K562 (cell line): ENCODE results near the gene FUT8. TPM values are rescaled to one million over a fixed set of nuclear protein-coding genes. Genes with fewer than 3 reads are reported as not detected.

Experiments used
- ATAC-seq: fragments of 200-7000 bp; cut with Tn5 transposase; 3 replicates; pipeline ENCODE4 v1.9.1; 2020; ENCODE audit warnings: moderate library complexity
- BruUV-seq: library from RNA; stranded (reverse); fragments of 400-500 nt; replicated peaks from 2 replicates; lab custom pipeline; 2021; lab: Mats Ljungman, UMichigan
- CTCF ChIA-PET: fragments of 300-600 bp; formaldehyde crosslinking; extraction: SDS; loops from one replicate; lab custom pipeline; 2021; ENCODE audit warnings: low intra/inter-chr PET ratio; lab: Yijun Ruan, JAX
- POLR2A ChIA-PET: fragments of 300-600, 350-650 bp; sonication (Branson Sonifier 250); formaldehyde crosslinking; extraction: SDS; loops from one replicate; lab custom pipeline; 2021; ENCODE audit warnings: antibody characterized with exemption, inconsistent platforms; lab: Yijun Ruan, JAX
- DNase-seq, 4 experiments: peaks; one replicate each; pipeline versions ENCODE4 v3.0.0 to v3.0.0-alpha.2; 2011 to 2018; ENCODE audit warnings: low spot score in 3 of 4, mixed read lengths in 3 of 4; ENCODE audit errors: extremely low read depth in 1 of 4
- FAIRE-seq: peaks from 2 replicates; lab custom pipeline; 2011; peaks lifted over from hg19 to GRCh38; lab: Jason Lieb, UNC
- H2AFZ ChIP-seq: 2 replicates; pipeline ENCODE4 v1.6.0; 2011; ENCODE audit warnings: low read depth, low read length, control low read depth, inconsistent platforms
- H3K27ac ChIP-seq: fragments of 200-600 bp; 3 replicates; pipeline ENCODE4 v1.8.0; 2011; ENCODE audit warnings: low read depth, mild to moderate bottlenecking, control low read depth, inconsistent platforms, low read length, moderate library complexity, mixed read lengths; ENCODE audit errors: extremely low read depth
- H3K27me3 ChIP-seq, 2 experiments: fragments of 300-600 bp in 1 of 2; 2 replicates in 1 of 2; 3 replicates in 1 of 2; pipeline versions ENCODE4 v1.6.0 to v1.8.0; 2011; ENCODE audit warnings: inconsistent platforms in 2 of 2, low read length in 2 of 2, mild to moderate bottlenecking in 1 of 2, mixed read lengths in 1 of 2, moderate library complexity in 1 of 2; ENCODE audit not compliant: control insufficient read depth in 2 of 2, insufficient read depth in 2 of 2
- H3K36me3 ChIP-seq: fragments of 300-600 bp; 3 replicates; pipeline ENCODE4 v1.8.0; 2011; ENCODE audit warnings: mild to moderate bottlenecking, low read length, inconsistent platforms; ENCODE audit not compliant: control insufficient read depth, insufficient read depth
- H3K4me1 ChIP-seq, 2 experiments: fragments of 200-600 bp in 1 of 2; replicated peaks in 1 of 2; 2 replicates in 1 of 2; 3 replicates in 1 of 2; pipeline versions ENCODE4 v1.5.1 to v1.8.0; 2011; ENCODE audit warnings: inconsistent platforms in 2 of 2, low read length in 2 of 2, mild to moderate bottlenecking in 1 of 2, mixed read lengths in 1 of 2, moderate library complexity in 1 of 2; ENCODE audit not compliant: control insufficient read depth in 2 of 2, insufficient read depth in 2 of 2
- H3K4me2 ChIP-seq: 2 replicates; pipeline ENCODE4 v1.6.1; 2011; ENCODE audit warnings: low read length, control low read depth, inconsistent platforms, mixed read lengths; ENCODE audit not compliant: insufficient read depth
- H3K4me3 ChIP-seq: fragments of 200-600 bp; sonication (generic), shearing (Covaris generic); 2 replicates; pipeline ENCODE4 v1.5.1; 2016; ENCODE audit warnings: control low read depth, inconsistent platforms
- H3K79me2 ChIP-seq: fragments of 200-600 bp; 3 replicates; pipeline ENCODE4 v1.8.0; 2011; ENCODE audit warnings: low read length, inconsistent platforms; ENCODE audit not compliant: control insufficient read depth, insufficient read depth
- H3K9ac ChIP-seq, 2 experiments: 2 replicates each; pipeline versions ENCODE4 v1.6.0 to v1.6.1; 2011; ENCODE audit warnings: low read depth in 2 of 2, low read length in 2 of 2, control low read depth in 1 of 2, inconsistent platforms in 1 of 2, mild to moderate bottlenecking in 1 of 2, mixed read lengths in 1 of 2; ENCODE audit not compliant: insufficient read depth in 1 of 2
- H3K9me1 ChIP-seq: one replicate; pipeline ENCODE4 v1.6.0; 2011; ENCODE audit warnings: inconsistent platforms, mild to moderate bottlenecking, low read length, moderate library complexity; ENCODE audit not compliant: control insufficient read depth, insufficient read depth
- H3K9me3 ChIP-seq: replicated peaks from 2 replicates; pipeline ENCODE4 v1.5.1; 2011; ENCODE audit warnings: low read depth, low read length, inconsistent platforms; ENCODE audit not compliant: control insufficient read depth, insufficient read depth
- H4K20me1 ChIP-seq: replicated peaks from 2 replicates; pipeline ENCODE4 v1.6.1; 2011; ENCODE audit warnings: low read length, inconsistent platforms, mixed read lengths; ENCODE audit not compliant: control insufficient read depth, insufficient read depth
- ATF7 ChIP-seq: fragments of 450-650 bp; IDR thresholded peaks from 2 replicates; pipeline ENCODE4 v1.7.1; 2014; ENCODE audit warnings: mild to moderate bottlenecking, moderate library complexity
- C11orf30 ChIP-seq: fragments of 450-650 bp; IDR thresholded peaks from 2 replicates; pipeline ENCODE4 v1.6.1; 2016; ENCODE audit warnings: low read depth, mild to moderate bottlenecking
- FOS ChIP-seq: IDR thresholded peaks from 3 replicates; pipeline ENCODE4 v1.6.1; 2011; ENCODE audit not compliant: insufficient read length; ENCODE audit errors: extremely low read depth
- FOSL1 ChIP-seq: fragments of 200-800 bp; sonication (Bioruptor generic); conservative IDR thresholded peaks from 2 replicates; pipeline ENCODE4 v1.6.1; 2016; ENCODE audit warnings: missing genetic modification characterization, missing compliant biosample characterization
- JUND ChIP-seq, 2 experiments: IDR thresholded peaks; 2 replicates in 1 of 2; 3 replicates in 1 of 2; pipeline ENCODE4 v1.6.1; 2011; ENCODE audit warnings: borderline replicate concordance in 2 of 2, low read depth in 2 of 2, low read length in 2 of 2, improper control_type of control experiment in 1 of 2, missing biosample characterization in 1 of 2, missing genetic modification characterization in 1 of 2, missing genetic modification reagents in 1 of 2
- MEIS2 ChIP-seq: fragments of 450-650 bp; IDR thresholded peaks from 2 replicates; pipeline ENCODE4 v1.6.1; 2014; ENCODE audit warnings: mild to moderate bottlenecking; ENCODE audit not compliant: partially characterized antibody
- NFE2 ChIP-seq: IDR thresholded peaks from 2 replicates; pipeline ENCODE4 v1.6.1; 2014; ENCODE audit warnings: antibody characterized with exemption, low read depth
- SOX6 ChIP-seq: fragments of 450-650 bp; IDR thresholded peaks from 2 replicates; pipeline ENCODE4 v1.6.1; 2014; ENCODE audit warnings: mild to moderate bottlenecking
- WGBS: fragments of 100-300 bp; shearing (Covaris generic); methylation state at CpG from one replicate; pipeline ENCODE4 v1.1.6; 2016; ENCODE audit warnings: low coverage, mixed read lengths; ENCODE audit not compliant: insufficient coverage; ENCODE audit errors: missing lambda C conversion rate; 5-methylcytosine and 5-hydroxymethylcytosine counted together
- in situ Hi-C: fragments of 300-500 bp; cut with MboI; formaldehyde crosslinking; loops from 4 replicates; pipeline ENCODE4 v1.15.0; 2018; ENCODE audit warnings: inconsistent platforms, mixed read lengths
- intact Hi-C: fragments of 100-400 bp; cut with micrococcal nuclease; formaldehyde crosslinking; loops from 2 replicates; pipeline ENCODE4 v1.14.2; 2022
- polyA plus RNA-seq, 8 experiments: library from polyadenylated mRNA; depleted of rRNA in 4 of 8; stranded (reverse) in 5 of 8; unstranded in 3 of 8; fragments of >200 nt; fragmentation: Nextera tagmentation in 2 of 8; fragmentation: Illumina TruSeq in 1 of 8; extraction: Ambion mirVana in 2 of 8; extraction: Trizol in 1 of 8; gene quantifications; 2 replicates each; pipeline versions ENCODE4 v1.2.1 to v1.2.3, GENCODE V29; 2011 to 2014; ENCODE audit warnings: inconsistent platforms in 1 of 8, missing spikeins in 1 of 8
- total RNA-seq, 7 experiments: library from RNA; depleted of rRNA in 6 of 7; stranded (reverse); fragments of >200 nt in 6 of 7; fragmentation: Illumina TruSeq in 2 of 7; extraction: Trizol in 2 of 7; gene quantifications; 2 replicates each; pipeline versions ENCODE4 v1.2.1 to v1.2.3, GENCODE V29; 2011 to 2021; ENCODE audit warnings: low replicate concordance in 1 of 7
- TF ChIP-seq, protein P1 (sequence below): sonication (generic); IDR thresholded peaks from 2 replicates; pipeline ENCODE4 v1.6.1; 2016
- TF ChIP-seq, protein P2 (sequence below), 2 experiments: fragments of 200-800 bp in 1 of 2; sonication (Bioruptor generic) in 1 of 2; sonication (generic) in 1 of 2; formaldehyde crosslinking in 1 of 2; IDR thresholded peaks in 1 of 2; conservative IDR thresholded peaks in 1 of 2; 2 replicates each; pipeline versions ENCODE4 v1.5.0 to v1.6.1; 2016 to 2020; ENCODE audit warnings: missing compliant biosample characterization in 1 of 2, missing genetic modification characterization in 1 of 2, missing genetic modification reagents in 1 of 2

FUT8 gene
- total and polyA plus RNA-seq, 9 of the 15 experiments (the other 6 are each of a cell fraction or from before 2014, with no cell fraction given): 4.1 to 15.2 (median 7.8) TPM

DNA sequence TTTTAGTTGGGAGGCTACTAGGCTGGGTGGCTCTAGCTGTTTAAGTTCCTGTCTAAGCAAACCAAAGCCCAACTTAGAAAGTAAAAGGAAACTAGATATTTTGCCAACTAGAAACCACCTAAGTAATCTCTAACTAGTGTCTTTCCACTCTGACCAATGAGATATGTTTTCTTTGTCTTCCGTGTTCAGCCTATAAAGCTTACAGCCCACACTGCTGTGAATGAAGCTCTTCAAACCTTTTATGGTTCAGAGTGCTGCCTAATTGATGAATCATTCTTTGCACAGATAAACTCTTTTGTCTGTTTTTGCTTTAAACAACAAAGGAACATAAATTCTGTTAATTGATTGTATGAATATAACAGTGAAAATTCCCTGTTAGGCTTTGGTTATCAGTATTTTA lies 66.1 kb downstream of the FUT8 start:
- H3K9ac ChIP-seq: no peak overlapping the region
- TF ChIP-seq JUND (IDR thresholded peaks at IDR 0.05; ENCODE audit: borderline replicate concordance, low read depth, low read length): 0 out of 2 replicates have a peak, but pooled peaks have one; percentile 20
- peak; percentile 11; the same call in 1 of the 3 replicates for TF ChIP-seq JUND (tag; IDR thresholded peaks at IDR 0.05; ENCODE audit: borderline replicate concordance, low read depth, low read length)
- TF ChIP-seq NFE2: peak; percentile 13; the same call in 1 of the 2 replicates
- peak; percentile 55; the same call in 1 of the 2 replicates for TF ChIP-seq SOX6
- TF ChIP-seq, protein P1, sequence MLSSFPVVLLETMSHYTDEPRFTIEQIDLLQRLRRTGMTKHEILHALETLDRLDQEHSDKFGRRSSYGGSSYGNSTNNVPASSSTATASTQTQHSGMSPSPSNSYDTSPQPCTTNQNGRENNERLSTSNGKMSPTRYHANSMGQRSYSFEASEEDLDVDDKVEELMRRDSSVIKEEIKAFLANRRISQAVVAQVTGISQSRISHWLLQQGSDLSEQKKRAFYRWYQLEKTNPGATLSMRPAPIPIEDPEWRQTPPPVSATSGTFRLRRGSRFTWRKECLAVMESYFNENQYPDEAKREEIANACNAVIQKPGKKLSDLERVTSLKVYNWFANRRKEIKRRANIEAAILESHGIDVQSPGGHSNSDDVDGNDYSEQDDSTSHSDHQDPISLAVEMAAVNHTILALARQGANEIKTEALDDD: peak; percentile 88
- TF ChIP-seq C11orf30: peak; percentile 40
- TF ChIP-seq, protein P2, sequence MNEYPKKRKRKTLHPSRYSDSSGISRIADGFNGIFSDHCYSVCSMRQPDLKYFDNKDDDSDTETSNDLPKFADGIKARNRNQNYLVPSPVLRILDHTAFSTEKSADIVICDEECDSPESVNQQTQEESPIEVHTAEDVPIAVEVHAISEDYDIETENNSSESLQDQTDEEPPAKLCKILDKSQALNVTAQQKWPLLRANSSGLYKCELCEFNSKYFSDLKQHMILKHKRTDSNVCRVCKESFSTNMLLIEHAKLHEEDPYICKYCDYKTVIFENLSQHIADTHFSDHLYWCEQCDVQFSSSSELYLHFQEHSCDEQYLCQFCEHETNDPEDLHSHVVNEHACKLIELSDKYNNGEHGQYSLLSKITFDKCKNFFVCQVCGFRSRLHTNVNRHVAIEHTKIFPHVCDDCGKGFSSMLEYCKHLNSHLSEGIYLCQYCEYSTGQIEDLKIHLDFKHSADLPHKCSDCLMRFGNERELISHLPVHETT (CRISPR knock-in tag; conservative IDR thresholded peaks at IDR 0.05 in 1 of 2, IDR thresholded peaks at IDR 0.05 in 1 of 2): 0 out of 4 replicates have a peak, but pooled peaks of 1 of the 2 experiments have one; percentile 44
- TF ChIP-seq MEIS2: peak; percentile 10
- peak; percentile 68 for TF ChIP-seq FOSL1
- TF ChIP-seq ATF7: no peak
- no peak for TF ChIP-seq FOS
- TF ChIP-seq, all 486 proteins: peak for 8
- ChIA-PET CTCF (no interaction called here), POLR2A (interaction anchor here (1.4 kb wide), 1 partner anchor 34 kb away, joined by 3 read pairs; no protein-coding TSS in a partner anchor)
- DNase-seq (peak in 2 of 4 experiments; percentile 13 to 34), FAIRE-seq (peak; percentile 77), ATAC-seq (peak; percentile 63)
- Histone ChIP-seq H3K9me3 (no peaks in the 10 kb centered on the region), H3K36me3 (no peaks in the 10 kb centered on the region), H4K20me1 (no peaks in the 10 kb centered on the region), H3K79me2 (no peaks in the 10 kb centered on the region), H2AFZ (peak overlapping the region; percentile 55; the same call in 1 of the 2 replicates), H3K27me3 (no peaks in the 10 kb centered on the region), H3K4me2 (no peak overlapping the region), H3K4me1 (peaks cover 3 to 23% of the 10 kb centered on the region in 2 experiments; a peak in 4 of 5 replicates), H3K9me1 (no peaks in the 10 kb centered on the region), H3K4me3 (no peak overlapping the region), H3K27ac (peak overlapping the region; percentile 46; the same call in 1 of the 3 replicates)
- intact Hi-C loops (no loop called here), in situ Hi-C loops (no loop called here)
- WGBS: 13% methylated on average over 1 of the region's 1 CpG
- BruUV-seq: no TSS peak
